Neuron (in vitro differentiated cells): ENCODE results near the gene IFNA4.
"Not testable (repeated sequence)": the region's sequence is repeated elsewhere in the genome, so short reads cannot be mapped to it uniquely, and the experiment has no call there.

ENCODE experiments used
- H2AFZ ChIP-seq: one replicate; pipeline ENCODE4 v1.6.1; 2013; ENCODE audit warnings: low read depth, mild to moderate bottlenecking, inconsistent platforms, low read length, moderate library complexity
- H3K27me3 ChIP-seq: one replicate; pipeline ENCODE4 v1.6.1; 2013; ENCODE audit warnings: low read length; ENCODE audit not compliant: insufficient read depth
- H3K36me3 ChIP-seq: one replicate; pipeline ENCODE4 v1.6.1; 2013; ENCODE audit warnings: low read length; ENCODE audit not compliant: insufficient read depth
- H3K4me1 ChIP-seq: one replicate; pipeline ENCODE4 v1.6.1; 2013; ENCODE audit warnings: low read length; ENCODE audit not compliant: insufficient read depth
- H3K4me3 ChIP-seq: 2 replicates; pipeline ENCODE4 v1.5.1; 2013; ENCODE audit warnings: mild to moderate bottlenecking, low read length, moderate library complexity
- H3K9me3 ChIP-seq: one replicate; pipeline ENCODE4 v1.6.1; 2013; ENCODE audit warnings: low read length

The IFNA4 gene

DNA sequence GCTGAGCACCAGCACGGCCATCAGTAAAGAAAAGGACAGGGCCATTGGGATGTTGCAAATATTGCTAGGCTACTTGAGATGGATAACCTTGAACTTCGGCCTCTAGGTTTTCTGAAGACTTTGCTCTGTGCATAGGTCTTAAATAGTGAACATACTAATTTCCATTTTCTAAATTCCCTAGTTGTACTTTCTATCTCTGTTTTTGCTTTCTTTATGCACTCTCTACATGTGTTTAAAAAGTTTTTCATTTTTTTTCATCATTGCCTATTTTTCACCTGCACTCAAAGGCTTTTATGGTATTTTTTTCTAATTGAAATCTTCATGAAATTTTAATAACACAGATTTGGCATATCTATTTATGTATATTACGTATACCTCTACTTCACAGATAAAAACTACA lies at the start of gene IFNA4:
Gene IFNA4, minus strand, starts transcription at position 101 of the 400 bp plus-strand sequence. Its CDS starts 56 bp downstream, at position 45.
- H2AFZ ChIP-seq, H3K4me3 ChIP-seq, H3K36me3 ChIP-seq, H3K27me3 ChIP-seq, H3K9me3 ChIP-seq, H3K4me1 ChIP-seq: not testable (repeated sequence)

DNA sequence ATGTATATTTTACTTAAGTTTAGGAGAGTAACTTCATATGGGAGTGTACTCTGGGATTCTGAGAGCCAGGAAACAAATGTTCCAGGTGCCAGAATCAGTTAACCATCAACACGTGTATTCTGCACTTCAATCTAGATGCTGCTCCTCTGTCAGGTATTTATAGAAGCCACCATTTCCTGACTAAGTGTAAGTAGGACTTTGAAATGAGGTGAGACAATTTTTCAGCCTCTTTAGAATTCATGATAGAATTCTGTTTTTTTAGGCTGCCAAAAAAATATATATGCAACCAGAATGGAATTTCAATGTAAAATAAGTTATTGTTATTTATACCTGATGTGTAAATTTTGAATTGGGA lies 49.0 kb upstream of the IFNA4 start:
- H3K36me3 ChIP-seq, H3K4me3 ChIP-seq, H3K4me1 ChIP-seq, H3K27me3 ChIP-seq, H2AFZ ChIP-seq, H3K9me3 ChIP-seq: not testable (repeated sequence)

- not testable (repeated sequence) for H3K4me1 ChIP-seq, H2AFZ ChIP-seq, H3K4me3 ChIP-seq, H3K9me3 ChIP-seq, H3K36me3 ChIP-seq, H3K27me3 ChIP-seq
These were observed 48.3 kb upstream of the IFNA4 start for GRCh38 chr9:21235468-21236359.

DNA sequence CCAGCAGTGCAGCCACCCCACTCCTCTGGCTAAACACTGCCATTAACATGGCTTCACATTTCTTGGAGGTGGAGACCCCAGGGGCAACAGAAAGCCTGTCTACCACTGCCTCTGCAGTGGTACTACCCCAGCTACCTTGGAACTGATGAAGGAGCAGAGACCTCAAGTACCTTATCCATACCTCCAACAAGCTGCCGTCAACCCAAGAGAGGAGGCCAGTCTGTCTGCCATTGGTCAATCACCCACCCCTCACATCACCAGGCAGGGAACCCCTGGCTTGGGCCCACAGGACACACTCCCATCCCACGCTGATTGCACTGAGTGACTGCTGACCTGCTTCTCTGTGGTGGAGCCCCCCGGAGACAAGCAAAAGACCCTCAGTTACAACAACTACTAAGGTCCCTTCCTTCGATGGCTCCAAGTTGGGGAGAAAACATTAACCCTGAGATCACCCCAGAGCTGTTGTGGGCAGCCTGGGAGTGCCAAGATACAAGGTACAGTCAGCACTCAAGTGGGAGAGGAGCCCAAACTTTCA lies 46.8 kb upstream of the IFNA4 start:
- no peaks in the 10 kb centered on the region for H3K27me3 ChIP-seq
- H3K4me1 ChIP-seq = no peaks in the 10 kb centered on the region
- H3K9me3 ChIP-seq = no peaks in the 10 kb centered on the region
- H3K36me3 ChIP-seq = no peaks in the 10 kb centered on the region
- no peak overlapping the region for H3K4me3 ChIP-seq
- no peak overlapping the region for H2AFZ ChIP-seq

- no peak overlapping the region for H3K4me3 ChIP-seq
- H3K27me3 ChIP-seq = no peaks in the 10 kb centered on the region
- H3K9me3 ChIP-seq = no peaks in the 10 kb centered on the region
- no peaks in the 10 kb centered on the region for H3K36me3 ChIP-seq
- no peaks in the 10 kb centered on the region for H3K4me1 ChIP-seq
- H2AFZ ChIP-seq = no peak overlapping the region
These were observed 45.9 kb upstream of the IFNA4 start for GRCh38 chr9:21233258-21233657.

- H3K9me3 ChIP-seq = no peaks in the 10 kb centered on the region
- no peaks in the 10 kb centered on the region for H3K4me1 ChIP-seq
These were observed 40.7 kb upstream of the IFNA4 start, which contains the start of gene IFNA17 for GRCh38 chr9:21228122-21228521. TSS of gene IFNA17 (minus strand) at chr9:21228222. CDS start at chr9:21228173, 49 bp downstream.

DNA sequence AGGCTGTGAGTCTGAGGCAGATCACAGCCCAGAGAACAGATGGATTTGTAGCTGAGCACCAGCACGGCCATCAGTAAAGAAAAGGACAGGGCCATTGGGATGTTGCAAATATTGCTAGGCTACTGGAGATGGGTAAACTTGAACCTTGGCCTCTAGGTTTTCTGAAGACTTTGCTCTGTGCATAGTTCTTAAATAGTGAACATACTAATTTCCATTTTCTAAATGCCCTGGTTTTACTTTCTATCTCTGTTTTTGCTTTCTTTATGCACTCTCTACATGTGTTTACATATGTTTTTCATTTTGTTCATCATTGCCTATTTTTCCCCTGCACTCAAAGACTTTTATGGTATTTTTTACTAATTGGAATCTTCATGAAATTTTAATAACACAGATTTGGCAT lies 29.8 kb upstream of the IFNA4 start, which contains the start of gene IFNA16:
Gene IFNA16, minus strand, starts transcription at position 101 of the 400 bp plus-strand sequence. Its CDS starts 6 bp downstream, at position 95.
- H3K4me3 ChIP-seq, H2AFZ ChIP-seq, H3K9me3 ChIP-seq, H3K27me3 ChIP-seq, H3K36me3 ChIP-seq, H3K4me1 ChIP-seq: not testable (repeated sequence)

More at GRCh38 chr9:21228122-21228521, 40.7 kb upstream of the IFNA4 start, which contains the start of gene IFNA17:
- H2AFZ ChIP-seq = no peak within 1 kb of the TSS
- no peaks in the 10 kb centered on the region for H3K36me3 ChIP-seq
- H3K27me3 ChIP-seq = no peaks in the 10 kb centered on the region
- no peak within 1 kb of the TSS for H3K4me3 ChIP-seq

DNA sequence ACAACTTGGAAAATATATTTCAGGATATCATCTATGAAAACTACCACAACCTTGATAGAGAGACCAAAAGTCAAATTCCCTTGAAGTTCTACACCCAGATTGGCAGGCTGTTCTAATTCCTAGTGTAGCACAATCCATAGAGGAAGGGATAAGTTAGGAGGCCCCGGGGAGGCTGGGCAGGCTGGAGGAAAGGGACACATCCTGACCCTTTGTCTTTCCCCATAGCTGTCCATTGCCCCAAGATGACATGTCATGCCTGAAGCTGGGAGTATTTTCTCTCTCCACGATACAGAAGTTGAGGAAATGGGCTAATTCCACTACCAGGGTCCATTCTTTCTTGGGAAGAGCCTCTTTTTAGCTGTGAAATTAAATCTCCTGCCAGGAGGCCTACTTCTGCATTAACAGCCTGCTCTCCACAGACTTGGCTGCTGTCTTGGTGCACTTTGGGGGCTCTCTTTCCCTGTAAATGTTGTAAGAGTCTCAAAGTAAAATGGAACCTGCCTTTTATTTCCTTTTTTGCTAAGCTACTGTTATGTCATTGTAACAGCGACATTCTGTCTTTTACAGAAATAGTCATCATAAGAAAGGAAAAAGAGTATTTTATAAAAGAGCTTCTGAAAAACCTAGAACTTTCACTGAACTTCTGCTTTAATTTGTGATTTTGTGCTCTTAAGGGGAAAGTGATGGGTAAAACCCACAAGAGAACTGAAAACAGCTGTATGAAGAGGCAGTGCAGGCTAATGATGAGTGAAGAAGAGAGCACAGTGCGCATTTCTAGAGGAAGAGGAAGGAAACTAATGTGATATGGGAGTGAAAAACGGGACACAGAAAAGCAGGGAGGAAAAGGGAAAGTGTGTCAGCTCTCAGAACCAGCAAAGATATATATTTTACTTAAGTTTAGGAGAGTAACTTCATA lies 26.3 kb upstream of the IFNA4 start:
- H3K36me3 ChIP-seq, H3K4me1 ChIP-seq, H3K9me3 ChIP-seq, H3K4me3 ChIP-seq, H2AFZ ChIP-seq, H3K27me3 ChIP-seq: not testable (repeated sequence)

DNA sequence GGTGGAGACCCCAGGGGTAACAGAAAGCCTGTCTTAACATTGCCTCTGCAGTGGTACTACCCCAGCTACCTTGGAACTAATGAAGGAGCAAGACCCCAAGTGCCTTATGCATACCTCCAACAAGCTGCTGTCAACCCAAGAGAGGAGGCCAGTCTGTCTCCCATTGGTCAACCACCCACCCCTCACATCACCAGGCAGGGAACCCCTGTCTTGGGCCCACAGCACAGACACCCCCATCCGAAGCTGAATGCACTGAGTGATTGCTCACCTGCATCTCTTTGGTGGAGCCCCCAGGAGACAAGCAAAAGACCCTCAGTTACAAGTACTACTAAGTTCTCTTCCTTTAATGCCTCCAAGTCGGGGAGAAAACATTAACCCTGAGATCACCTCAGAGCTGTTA lies 24.8 kb upstream of the IFNA4 start:
- H3K4me1 ChIP-seq, H2AFZ ChIP-seq, H3K4me3 ChIP-seq, H3K27me3 ChIP-seq, H3K9me3 ChIP-seq, H3K36me3 ChIP-seq: not testable (repeated sequence)

DNA sequence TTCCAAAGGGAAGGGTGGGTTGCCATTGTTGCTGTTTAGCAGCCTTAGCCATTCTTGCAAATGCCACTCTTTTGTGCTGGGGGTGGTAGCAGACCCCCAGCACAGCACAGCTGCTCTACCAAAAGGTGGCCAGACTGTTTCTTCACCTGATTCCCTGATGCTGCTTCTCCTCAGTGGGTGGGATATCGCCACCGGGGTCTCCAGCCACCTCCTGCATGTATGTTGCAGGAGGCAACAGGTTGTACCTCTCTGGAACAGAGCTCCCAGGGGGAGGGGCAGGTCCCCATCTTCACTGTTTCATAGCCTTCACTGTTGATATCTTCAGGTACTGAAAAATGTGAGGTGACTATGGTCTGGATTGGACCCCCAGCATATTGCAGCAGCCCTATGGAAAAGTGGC lies 23.4 kb upstream of the IFNA4 start:
- not testable (repeated sequence) for H2AFZ ChIP-seq, H3K27me3 ChIP-seq, H3K36me3 ChIP-seq, H3K9me3 ChIP-seq, H3K4me3 ChIP-seq, H3K4me1 ChIP-seq

- Histone ChIP-seq H3K4me1 (no peaks in the 10 kb centered on the region), H3K4me3 (no peak overlapping the region), H3K27me3 (no peaks in the 10 kb centered on the region), H3K9me3 (no peaks in the 10 kb centered on the region), H3K36me3 (no peaks in the 10 kb centered on the region), H2AFZ (no peak overlapping the region)
These were observed 22.9 kb upstream of the IFNA4 start for GRCh38 chr9:21210311-21210710.

- H2AFZ ChIP-seq, H3K27me3 ChIP-seq, H3K36me3 ChIP-seq, H3K9me3 ChIP-seq, H3K4me1 ChIP-seq, H3K4me3 ChIP-seq: not testable (repeated sequence)
These were observed 19.7 kb upstream of the IFNA4 start, which contains the start of gene IFNA10 for GRCh38 chr9:21207043-21207442. TSS of gene IFNA10 (minus strand) at chr9:21207143. CDS start at chr9:21207097, 46 bp downstream.

- H3K27me3 ChIP-seq = no peaks in the 10 kb centered on the region
- H3K4me1 ChIP-seq = no peaks in the 10 kb centered on the region
- no peak overlapping the region for H2AFZ ChIP-seq
- H3K36me3 ChIP-seq = no peaks in the 10 kb centered on the region
- no peaks in the 10 kb centered on the region for H3K9me3 ChIP-seq
- no peak overlapping the region for H3K4me3 ChIP-seq
These were observed 17.8 kb upstream of the IFNA4 start for GRCh38 chr9:21205204-21205603.
